HG03439 (cell line): ENCODE measurements around the gene KRT9.
"Not testable (repeated sequence)": the region's sequence is repeated elsewhere in the genome, so short reads cannot be mapped to it uniquely, and the experiment has no call there.

Experiments
- ATAC-seq: cut with Tn5 transposase; IDR thresholded peaks from one replicate; pipeline ENCODE4 v1.9.1; 2021; ENCODE audit warnings: mild to moderate bottlenecking, moderate library complexity; ENCODE audit not compliant: unreplicated experiment

Gene KRT9

GRCh38 chr17:41571561-41572434 lies at the start of gene KRT9:
TSS of gene KRT9 (minus strand) at chr17:41572059. CDS start at chr17:41571992, 67 bp downstream.
- no peak for ATAC-seq

- ATAC-seq, result not testable (repeated sequence)
These were observed 49.6 kb upstream of the KRT9 start for GRCh38 chr17:41621435-41621817.

- ATAC-seq, result no peak
These were observed 49.0 kb upstream of the KRT9 start for GRCh38 chr17:41620583-41621434.

GRCh38 chr17:41619927-41620582 lies 48.2 kb upstream of the KRT9 start:
- not testable (repeated sequence) for ATAC-seq

- ATAC-seq, result no peak
These were observed 47.4 kb upstream of the KRT9 start for GRCh38 chr17:41619036-41619926.

GRCh38 chr17:41618341-41619035 lies 46.6 kb upstream of the KRT9 start:
- no peak for ATAC-seq

GRCh38 chr17:41617698-41618097 lies 45.8 kb upstream of the KRT9 start:
- no peak for ATAC-seq

- ATAC-seq, result no peak
These were observed 45.3 kb upstream of the KRT9 start for GRCh38 chr17:41617136-41617535.

- ATAC-seq, result not testable (repeated sequence)
These were observed 44.6 kb upstream of the KRT9 start for GRCh38 chr17:41616486-41616885.

- ATAC-seq, result no peak
These were observed 43.6 kb upstream of the KRT9 start for GRCh38 chr17:41615454-41615853.

- not testable (repeated sequence) for ATAC-seq
These were observed 42.9 kb upstream of the KRT9 start for GRCh38 chr17:41614767-41615166.

- ATAC-seq, result no peak
These were observed 42.2 kb upstream of the KRT9 start for GRCh38 chr17:41614098-41614497.

GRCh38 chr17:41613277-41614082 lies 41.6 kb upstream of the KRT9 start:
- no peak for ATAC-seq

- not testable (repeated sequence) for ATAC-seq
These were observed 40.7 kb upstream of the KRT9 start, which contains the start of gene KRT16 for GRCh38 chr17:41612376-41613160. TSS of gene KRT16 (minus strand) at chr17:41612767. CDS start at chr17:41612688, 79 bp downstream.

GRCh38 chr17:41610965-41611640 lies 39.2 kb upstream of the KRT9 start:
- no peak for ATAC-seq

GRCh38 chr17:41610061-41610517 lies 38.2 kb upstream of the KRT9 start:
- ATAC-seq, result not testable (repeated sequence)

GRCh38 chr17:41606930-41607329 lies 35.1 kb upstream of the KRT9 start:
- not testable (repeated sequence) for ATAC-seq
